PC-9 (cell line): ENCODE results near the gene HNRNPC.

Experiments
- EZH2 ChIP-seq: fragments of 200-600 bp; sonication (generic); IDR thresholded peaks from 2 replicates; pipeline ENCODE4 v1.8.0; 2017; ENCODE audit warnings: antibody characterized with exemption, low read depth
- TF ChIP-seq, protein P1 (sequence below): fragments of 200-600 bp; sonication (generic); conservative IDR thresholded peaks from 2 replicates; pipeline ENCODE4 v1.6.1; 2017; ENCODE audit warnings: mixed run types, antibody characterized with exemption, mild to moderate bottlenecking, moderate library complexity

DNA sequence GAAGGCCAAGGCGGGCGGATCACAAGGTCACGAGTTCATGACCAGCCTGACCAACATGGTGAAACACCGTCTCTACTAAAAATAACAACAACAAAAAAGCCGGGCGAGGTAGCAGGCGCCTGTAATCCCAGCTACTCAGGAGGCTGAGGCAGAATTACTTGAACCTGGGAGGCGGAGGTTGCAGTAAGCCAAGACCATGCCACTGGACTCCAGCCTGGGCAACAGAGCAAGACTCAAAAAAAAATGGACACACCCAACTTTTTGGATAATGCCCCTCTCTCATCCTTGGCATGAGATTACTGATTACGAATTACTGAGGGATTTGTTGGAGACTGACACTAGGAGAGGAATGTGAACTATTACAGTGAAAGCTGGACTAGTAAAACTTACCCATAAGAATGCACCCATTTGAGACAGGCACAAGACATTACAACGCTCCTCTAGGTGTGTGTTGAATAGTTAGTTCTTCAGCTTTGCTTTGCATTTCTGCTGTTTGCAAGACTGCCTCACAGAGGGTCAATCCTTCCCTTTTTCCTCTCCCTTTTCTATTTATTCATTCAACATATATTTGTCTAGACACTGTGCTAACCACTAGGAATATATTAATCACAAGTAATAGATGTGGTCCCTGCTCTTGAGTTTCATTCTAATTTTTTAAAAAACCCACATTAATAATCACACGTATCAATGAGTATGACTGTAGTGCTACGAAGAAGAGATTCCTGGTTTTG lies 67.3 kb downstream of the HNRNPC start:
- TF ChIP-seq, protein P1, sequence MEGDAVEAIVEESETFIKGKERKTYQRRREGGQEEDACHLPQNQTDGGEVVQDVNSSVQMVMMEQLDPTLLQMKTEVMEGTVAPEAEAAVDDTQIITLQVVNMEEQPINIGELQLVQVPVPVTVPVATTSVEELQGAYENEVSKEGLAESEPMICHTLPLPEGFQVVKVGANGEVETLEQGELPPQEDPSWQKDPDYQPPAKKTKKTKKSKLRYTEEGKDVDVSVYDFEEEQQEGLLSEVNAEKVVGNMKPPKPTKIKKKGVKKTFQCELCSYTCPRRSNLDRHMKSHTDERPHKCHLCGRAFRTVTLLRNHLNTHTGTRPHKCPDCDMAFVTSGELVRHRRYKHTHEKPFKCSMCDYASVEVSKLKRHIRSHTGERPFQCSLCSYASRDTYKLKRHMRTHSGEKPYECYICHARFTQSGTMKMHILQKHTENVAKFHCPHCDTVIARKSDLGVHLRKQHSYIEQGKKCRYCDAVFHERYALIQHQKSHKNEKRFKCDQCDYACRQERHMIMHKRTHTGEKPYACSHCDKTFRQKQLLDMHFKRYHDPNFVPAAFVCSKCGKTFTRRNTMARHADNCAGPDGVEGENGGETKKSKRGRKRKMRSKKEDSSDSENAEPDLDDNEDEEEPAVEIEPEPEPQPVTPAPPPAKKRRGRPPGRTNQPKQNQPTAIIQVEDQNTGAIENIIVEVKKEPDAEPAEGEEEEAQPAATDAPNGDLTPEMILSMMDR = no peak
- TF ChIP-seq EZH2 = no peak
